ENCODE data around the gene GAREM1.

- TF ChIP-seq EZH2 (IDR thresholded peaks at IDR 0.05) (no peak), POLR2AphosphoS5 (IDR thresholded peaks at IDR 0.05; ENCODE audit: borderline replicate concordance, low read depth, low read length) (no peak), FOXP2 (optimal IDR thresholded peaks at IDR 0.05; ENCODE audit: control extremely low read depth, extremely low read length, insufficient read depth) (no peak)
These were observed 97.2 kb downstream of the GAREM1 start for GRCh38 chr18:32373505-32373904.

Data from SK-N-MC (cell line).